Activated CD4-positive, alpha-beta T cell treated with anti-CD3 and anti-CD28 coated beads, Interleukin-2, Interleukin-4, amounts not matched to agents 100 ng/mL and 50 ng/mL, durations not matched to agents 16 hours and 8 hours (primary cell): ENCODE results near the gene IPCEF1.
"Not testable (repeated sequence)": the region's sequence is repeated elsewhere in the genome, so short reads cannot be mapped to it uniquely, and the experiment has no call there.

ENCODE experiments used
- DNase-seq: peaks from one replicate; pipeline ENCODE4 v3.0.0-alpha.2; 2020; ENCODE audit warnings: low spot score

IPCEF1 gene

GRCh38 chr6:154219250-154219649 is 137.4 kb downstream of the IPCEF1 start:
- DNase-seq, result no peak

- DNase-seq, result no peak
Measured at GRCh38 chr6:154218787-154219186, 137.8 kb downstream of the IPCEF1 start.

- no peak for DNase-seq
Measured at GRCh38 chr6:154218301-154218700, 138.3 kb downstream of the IPCEF1 start.

GRCh38 chr6:154213782-154214181 is 142.8 kb downstream of the IPCEF1 start:
- no peak for DNase-seq

- DNase-seq, result no peak
Measured at GRCh38 chr6:154210678-154211077, 145.9 kb downstream of the IPCEF1 start.

- no peak for DNase-seq
Measured at GRCh38 chr6:154209555-154209954, 147.0 kb downstream of the IPCEF1 start.

GRCh38 chr6:154206996-154207395 is 149.6 kb downstream of the IPCEF1 start:
- no peak for DNase-seq

GRCh38 chr6:154206141-154206540 is 150.5 kb downstream of the IPCEF1 start:
- no peak for DNase-seq

GRCh38 chr6:154202958-154203357 is 153.6 kb downstream of the IPCEF1 start:
- no peak for DNase-seq

GRCh38 chr6:154202339-154202738 is 154.3 kb downstream of the IPCEF1 start:
- DNase-seq, result no peak

GRCh38 chr6:154201688-154202087 is 154.9 kb downstream of the IPCEF1 start:
- not testable (repeated sequence) for DNase-seq

GRCh38 chr6:154197196-154197860 is 159.3 kb downstream of the IPCEF1 start:
- DNase-seq, result peak; percentile 3

GRCh38 chr6:154196333-154196885 is 160.2 kb downstream of the IPCEF1 start:
- DNase-seq, result no peak

- no peak for DNase-seq
Measured at GRCh38 chr6:154187714-154188113, 168.9 kb downstream of the IPCEF1 start.

GRCh38 chr6:154187203-154187602 is 169.4 kb downstream of the IPCEF1 start:
- DNase-seq, result no peak

- no peak for DNase-seq
Measured at GRCh38 chr6:154179434-154179833, 177.2 kb downstream of the IPCEF1 start.

GRCh38 chr6:154172393-154172792 is 184.2 kb downstream of the IPCEF1 start:
- not testable (repeated sequence) for DNase-seq

GRCh38 chr6:154170106-154170505 is 186.5 kb downstream of the IPCEF1 start:
- no peak for DNase-seq

- peak; percentile 39 for DNase-seq
Measured at GRCh38 chr6:154169193-154169847, 187.3 kb downstream of the IPCEF1 start.

GRCh38 chr6:154167126-154167525 is 189.5 kb downstream of the IPCEF1 start:
- no peak for DNase-seq

GRCh38 chr6:154166140-154166539 is 190.5 kb downstream of the IPCEF1 start:
- DNase-seq, result no peak

GRCh38 chr6:154165478-154165877 is 191.1 kb downstream of the IPCEF1 start:
- DNase-seq, result no peak

GRCh38 chr6:154164397-154164796 is 192.2 kb downstream of the IPCEF1 start:
- DNase-seq, result no peak

GRCh38 chr6:154161689-154162088 is 194.9 kb downstream of the IPCEF1 start:
- peak; percentile 33 for DNase-seq
